ENCODE data around the gene CCNE1.

Gene CCNE1

DNA sequence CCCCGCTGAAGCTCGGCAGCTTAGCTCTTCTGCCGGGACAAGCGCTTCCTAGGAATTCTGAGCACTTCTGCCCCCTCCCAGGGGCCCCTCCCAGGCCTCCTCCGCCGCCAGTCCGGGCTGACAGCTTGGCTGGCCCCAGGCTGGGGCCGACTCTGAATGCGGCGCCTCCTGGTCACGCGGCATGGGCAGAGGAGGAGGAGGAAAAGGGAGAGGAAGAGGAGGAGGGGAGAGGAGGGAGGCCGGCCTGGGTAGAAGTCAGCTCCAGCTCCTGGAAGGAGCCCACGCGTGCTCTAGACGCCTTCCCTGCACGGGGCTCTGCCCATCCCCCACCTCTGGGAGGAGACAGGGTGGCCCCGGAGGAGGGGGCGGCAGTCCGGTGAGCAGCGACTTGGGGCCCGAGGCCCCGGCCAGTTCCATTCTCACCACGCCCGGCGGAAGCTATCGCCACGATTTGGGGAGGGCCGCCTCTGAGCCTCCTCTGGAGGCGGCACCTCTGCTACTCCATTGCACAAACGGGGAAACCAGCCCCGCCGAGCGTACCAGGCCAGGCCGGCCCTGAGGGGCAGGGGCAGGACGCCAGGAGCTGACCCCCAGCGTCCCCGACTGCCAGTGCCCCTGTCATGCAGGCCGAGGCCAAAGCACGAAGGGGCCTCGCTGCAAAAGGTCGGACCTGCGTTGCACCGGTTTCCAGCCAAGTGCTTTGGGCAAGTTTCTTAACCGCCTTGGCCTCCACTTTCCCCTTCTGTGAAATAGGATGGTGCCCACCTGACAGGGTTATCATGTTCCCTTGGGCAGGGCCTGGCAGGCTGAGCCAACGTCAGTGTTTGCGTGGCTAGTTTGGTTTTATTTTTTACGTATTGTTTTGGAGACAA is 31.6 kb downstream of the CCNE1 start:
- FAIRE-seq (no peak), DNase-seq (ENCODE audit: low spot score) (no peak)

GRCh38 chr19:29844891-29845573 is 33.2 kb downstream of the CCNE1 start:
- peak; percentile 78 for DNase-seq (ENCODE audit: low spot score)

DNA sequence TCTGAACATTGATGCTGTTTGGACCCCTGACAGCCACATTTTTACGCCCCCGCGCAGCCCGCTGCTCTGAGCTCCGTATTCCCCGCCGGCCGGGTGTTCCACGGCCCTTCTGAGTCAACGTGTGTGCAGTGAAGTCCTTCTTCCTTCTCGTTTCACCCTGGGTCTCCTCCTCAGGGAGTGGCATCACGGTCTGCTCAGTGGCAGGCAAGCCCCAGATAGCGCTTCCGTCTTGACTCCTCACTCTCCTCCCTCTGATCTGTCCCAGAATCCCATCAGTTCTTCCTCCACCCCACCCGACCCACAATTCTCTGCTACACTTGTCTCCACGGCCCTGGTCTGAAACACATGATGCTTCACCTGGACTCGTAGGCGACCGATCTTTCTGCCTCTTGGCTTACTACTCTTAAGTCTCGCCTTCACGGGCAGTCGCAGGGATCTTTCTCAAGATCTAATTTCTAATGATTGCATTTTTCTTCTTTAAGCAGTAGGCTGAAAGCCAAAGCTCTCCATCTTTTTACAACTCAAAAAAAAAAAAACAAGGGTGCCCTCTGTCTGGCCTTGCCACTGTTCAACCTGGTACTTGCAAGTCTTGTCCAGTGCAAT is 33.9 kb downstream of the CCNE1 start:
- FAIRE-seq = no peak
- DNase-seq (ENCODE audit: low spot score) = peak; percentile 9

More at GRCh38 chr19:29844891-29845573, 33.2 kb downstream of the CCNE1 start:
- FAIRE-seq = no peak

GRCh38 chr19:29849208-29849607 is 37.4 kb downstream of the CCNE1 start:
- no peak for DNase-seq (ENCODE audit: low spot score)
- FAIRE-seq = no peak

DNA sequence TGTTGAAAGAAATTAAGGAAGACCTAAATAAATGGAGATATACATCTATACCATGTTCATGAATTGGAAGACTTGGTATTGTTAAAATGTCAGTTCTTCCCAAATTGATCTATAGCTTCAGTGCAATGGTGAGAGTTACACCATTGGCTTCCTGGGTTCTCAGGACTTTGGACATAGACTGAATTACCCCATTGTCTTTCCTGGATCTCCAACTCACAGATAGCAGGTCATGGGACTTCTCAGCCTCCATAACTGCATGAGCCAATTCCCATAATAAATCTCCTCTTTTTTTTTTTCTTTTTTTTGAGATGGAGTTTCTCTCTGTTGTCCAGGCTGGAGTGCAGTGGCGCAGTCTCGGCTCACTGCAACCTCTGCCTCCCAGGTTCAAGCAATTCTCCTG is 38.7 kb downstream of the CCNE1 start:
- DNase-seq (ENCODE audit: low spot score) = no peak
- FAIRE-seq = no peak

DNA sequence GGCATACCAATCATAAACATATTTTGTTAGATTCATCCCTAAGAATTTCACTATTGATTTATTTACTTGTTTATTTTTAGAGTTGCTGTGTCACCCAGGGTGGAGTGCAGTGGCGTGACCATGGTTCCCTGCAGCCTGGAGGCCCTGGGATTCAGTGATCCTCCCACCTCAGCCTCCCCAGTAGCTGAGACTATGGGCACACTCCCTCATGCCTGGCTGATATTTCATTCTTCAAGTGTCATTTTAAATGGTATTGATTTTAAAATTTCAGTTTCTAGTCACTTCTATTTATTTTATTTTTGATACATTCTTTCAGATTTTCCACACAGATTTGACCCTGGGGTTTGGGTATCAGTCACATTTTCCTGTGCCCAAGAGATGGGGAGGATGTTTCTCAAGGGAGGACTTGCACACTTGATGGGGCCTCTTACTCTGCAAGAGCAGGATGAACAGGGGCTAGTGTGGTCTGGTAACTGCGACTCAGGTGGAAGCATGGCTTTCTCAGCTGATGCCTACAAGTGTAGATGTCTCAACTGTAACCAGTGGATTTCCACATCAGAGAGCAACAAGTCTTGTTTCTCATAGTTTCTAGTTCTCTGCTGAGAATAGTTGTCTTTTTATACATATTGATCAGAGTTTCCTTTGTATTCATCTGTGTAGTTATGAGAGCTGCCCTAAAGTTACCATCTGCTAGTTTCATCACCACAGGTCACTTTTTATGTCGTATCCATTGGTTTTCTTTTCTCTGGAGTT is 40.2 kb downstream of the CCNE1 start:
- no peak for DNase-seq (ENCODE audit: low spot score)
- FAIRE-seq = no peak

GRCh38 chr19:29854033-29854432 is 42.2 kb downstream of the CCNE1 start:
- FAIRE-seq (no peak), DNase-seq (ENCODE audit: low spot score) (no peak)

- FAIRE-seq = no peak
- no peak for DNase-seq (ENCODE audit: low spot score)
Measured at GRCh38 chr19:29855087-29855486, 43.3 kb downstream of the CCNE1 start.

- FAIRE-seq (no peak), DNase-seq (ENCODE audit: low spot score) (no peak)
Measured at GRCh38 chr19:29855741-29856500, 44.1 kb downstream of the CCNE1 start.

- DNase-seq (ENCODE audit: low spot score) (no peak), FAIRE-seq (no peak)
Measured at GRCh38 chr19:29858000-29858596, 46.3 kb downstream of the CCNE1 start.

GRCh38 chr19:29858621-29859020 is 46.8 kb downstream of the CCNE1 start:
- FAIRE-seq (no peak), DNase-seq (ENCODE audit: low spot score) (no peak)

GRCh38 chr19:29860492-29860891 is 48.7 kb downstream of the CCNE1 start:
- DNase-seq (ENCODE audit: low spot score) (no peak), FAIRE-seq (no peak)

DNA sequence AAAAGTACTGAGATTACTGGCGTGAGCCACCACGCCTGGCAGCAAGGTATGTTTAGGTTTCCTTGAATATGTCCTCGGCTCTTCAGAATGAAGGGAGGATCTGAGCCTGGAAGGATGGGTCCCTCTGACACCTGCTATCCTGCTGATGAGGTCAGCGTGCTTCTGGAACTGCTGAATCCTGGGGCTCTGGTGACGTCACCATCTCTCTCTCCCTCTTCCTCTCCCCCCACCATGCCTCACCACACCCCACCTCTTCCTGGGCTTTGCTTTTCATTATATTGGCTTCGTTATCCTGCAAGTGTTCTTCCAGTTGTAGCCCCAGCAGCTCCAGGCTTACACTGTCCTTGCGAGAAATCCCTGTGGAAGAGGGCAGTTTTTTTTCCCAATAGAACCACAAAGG is 49.8 kb downstream of the CCNE1 start:
- no peak for DNase-seq (ENCODE audit: low spot score)
- no peak for FAIRE-seq

GRCh38 chr19:29866011-29866410 is 54.2 kb downstream of the CCNE1 start:
- no peak for DNase-seq (ENCODE audit: low spot score)
- FAIRE-seq = no peak

GRCh38 chr19:29867984-29868383 is 56.2 kb downstream of the CCNE1 start:
- no peak for DNase-seq (ENCODE audit: low spot score)
- no peak for FAIRE-seq

DNA sequence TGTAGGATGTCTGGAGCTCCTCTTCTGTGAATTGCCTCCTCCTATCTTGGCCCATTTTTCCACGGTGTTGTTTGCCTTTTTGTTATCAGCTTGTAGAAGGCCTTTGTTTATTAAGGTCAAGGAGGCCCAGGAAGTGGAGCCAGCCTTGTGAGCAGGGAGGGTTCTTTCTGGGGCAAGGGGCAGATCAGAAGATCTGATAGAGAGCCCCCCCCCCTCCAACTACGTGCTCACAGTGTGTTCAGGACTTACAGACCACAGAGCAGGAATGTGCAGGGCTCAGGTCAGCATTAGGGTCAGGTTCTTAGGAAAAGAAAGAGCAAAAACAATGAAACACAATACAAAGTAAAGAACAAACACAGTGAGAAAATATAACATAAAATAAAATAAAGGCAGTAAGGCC is 59.4 kb downstream of the CCNE1 start:
- FAIRE-seq (no peak), DNase-seq (ENCODE audit: low spot score) (no peak)

DNA sequence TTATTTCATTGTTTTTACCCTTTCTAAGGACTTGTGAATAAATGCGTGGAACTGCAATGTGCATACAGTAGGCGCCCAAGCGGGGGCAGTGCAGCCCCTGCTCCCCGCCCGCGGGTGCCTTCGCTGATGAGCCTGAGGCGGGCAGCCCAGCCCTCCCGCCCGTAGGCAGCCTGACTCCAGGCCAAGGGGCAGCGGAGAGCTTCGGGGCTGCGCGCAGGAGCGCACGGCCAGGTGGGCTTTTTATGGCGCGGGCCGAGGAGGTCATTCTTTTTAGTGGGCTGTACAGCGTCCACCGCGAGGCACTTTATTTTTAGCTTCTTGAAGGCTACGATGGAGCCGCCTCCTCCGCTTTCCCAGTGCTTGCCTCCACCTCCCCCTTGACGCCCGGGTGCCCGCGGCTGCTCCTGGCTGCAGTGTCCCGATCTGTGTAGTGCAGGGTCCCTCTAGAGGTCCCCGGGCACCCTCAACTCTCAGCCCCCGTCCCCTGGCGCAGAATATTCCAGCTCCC is 60.5 kb downstream of the CCNE1 start:
- FAIRE-seq = no peak

DNA sequence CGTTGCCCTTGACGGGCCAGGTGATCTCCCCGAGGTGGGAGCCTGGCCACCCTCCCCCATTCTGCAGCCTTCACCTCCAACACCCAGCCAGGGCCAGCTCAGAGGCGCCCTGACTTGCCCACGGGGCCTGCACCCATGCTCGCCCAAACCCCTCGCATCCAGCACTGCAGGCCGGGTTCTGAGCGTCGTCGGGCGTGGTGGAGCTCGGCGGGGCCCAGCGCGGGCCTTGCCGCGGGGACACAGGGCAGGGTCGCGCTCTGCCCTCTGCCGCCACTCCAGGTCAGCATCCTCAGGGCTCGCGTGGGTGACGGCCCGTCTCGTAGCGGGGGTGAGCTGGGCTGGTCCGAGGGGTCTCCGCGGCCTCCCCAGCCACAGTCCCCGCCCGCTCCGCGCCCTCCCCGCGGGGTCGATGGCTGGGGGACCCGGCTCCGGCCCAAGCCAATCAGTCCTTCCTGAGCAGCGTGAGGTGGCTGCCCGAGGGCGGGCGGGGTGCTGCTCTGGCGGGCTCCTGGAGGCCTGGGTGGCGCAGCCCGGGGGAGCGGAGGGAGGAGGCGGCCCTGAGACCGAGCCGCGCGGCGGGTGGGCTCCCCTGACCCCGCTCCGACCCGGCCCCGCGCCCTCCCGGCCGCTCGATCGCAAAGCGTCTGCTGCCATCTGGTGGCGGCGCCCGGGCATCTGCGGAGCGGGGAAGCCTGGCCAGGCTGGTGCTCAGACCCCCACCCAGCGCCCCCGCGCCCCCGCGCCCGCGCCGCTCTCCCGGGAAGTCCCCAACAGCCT is 61.4 kb downstream of the CCNE1 start:
- no peak for DNase-seq (ENCODE audit: low spot score)

More for the DNA sequence above, 60.5 kb downstream of the CCNE1 start:
- no peak for DNase-seq (ENCODE audit: low spot score)

More for the DNA sequence above, 61.4 kb downstream of the CCNE1 start:
- FAIRE-seq = no peak
